Midbrain (tissue), 1 donor: ENCODE data around the gene USP1.

Experiments used
- DNase-seq: peaks from one replicate; lab custom pipeline; 2025; lab: John Stamatoyannopoulos, UW

The USP1 gene

DNA sequence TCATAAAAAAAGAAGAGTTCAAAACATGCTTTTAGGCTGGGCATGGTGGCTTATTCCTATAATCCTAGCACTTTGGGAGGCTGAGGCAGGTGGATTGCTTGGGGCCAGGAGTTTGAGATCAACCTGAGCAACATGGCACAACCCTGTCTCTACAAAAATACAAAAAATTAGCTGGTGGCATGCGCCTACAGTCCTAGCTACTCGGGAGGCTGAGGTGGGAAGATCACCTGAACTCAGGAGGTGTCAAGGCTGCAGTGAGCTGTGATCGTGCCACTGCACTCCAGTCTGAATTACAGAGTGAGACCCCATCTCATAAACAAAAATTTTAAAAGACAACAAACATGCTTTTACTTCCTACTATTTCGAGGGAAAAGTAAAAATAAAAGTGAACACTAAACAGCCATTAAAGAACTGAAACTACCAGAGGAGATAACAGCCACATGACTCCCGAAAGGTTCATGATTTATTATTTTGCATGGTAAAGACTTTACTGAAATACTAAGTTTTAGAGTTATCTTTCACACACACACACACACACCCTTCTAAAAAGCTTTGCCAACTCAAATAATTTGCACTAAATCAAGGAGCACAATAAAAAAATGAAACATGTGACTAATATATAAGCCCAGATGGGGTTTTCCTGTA, 48.1 kb downstream of the USP1 start:
- DNase-seq, result no peak

DNA sequence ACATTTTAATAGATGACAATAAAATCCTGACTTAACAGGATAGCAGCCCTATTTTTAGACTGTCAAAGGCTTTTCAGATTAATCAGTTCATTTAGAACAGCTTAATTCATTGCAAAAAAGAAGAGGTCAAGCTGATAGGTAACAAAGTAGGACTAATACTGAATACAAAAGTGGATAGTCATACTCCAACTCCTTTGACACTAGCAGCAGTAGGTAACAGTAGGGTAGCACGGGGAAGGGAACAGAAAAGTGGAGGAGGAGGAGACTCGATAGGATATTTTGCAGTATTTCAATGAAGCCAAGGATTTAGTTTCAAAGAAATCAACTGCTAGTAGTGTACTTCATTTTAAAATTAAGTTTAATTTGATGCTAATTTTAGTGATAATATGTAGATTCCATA, 51.1 kb downstream of the USP1 start:
- DNase-seq, result no peak

DNA sequence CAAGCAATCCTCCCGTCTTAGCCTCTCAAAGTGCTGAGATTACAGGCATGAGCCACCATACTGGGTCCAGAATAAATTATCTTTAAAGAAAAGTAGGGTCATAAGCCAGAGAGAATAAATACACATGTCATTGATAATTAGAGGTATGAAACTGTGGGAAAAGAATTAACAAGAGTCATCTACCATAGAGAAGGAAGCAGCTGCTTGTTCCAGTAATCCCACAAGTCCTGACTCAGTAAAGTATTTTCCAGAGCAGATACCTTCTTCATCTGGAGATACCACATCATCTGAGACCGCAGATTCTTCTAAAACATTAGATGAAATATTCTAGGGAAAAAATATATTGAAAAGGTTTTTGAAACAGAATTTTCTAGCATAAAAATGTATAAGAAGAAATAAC, 55.7 kb downstream of the USP1 start:
- no peak for DNase-seq

DNA sequence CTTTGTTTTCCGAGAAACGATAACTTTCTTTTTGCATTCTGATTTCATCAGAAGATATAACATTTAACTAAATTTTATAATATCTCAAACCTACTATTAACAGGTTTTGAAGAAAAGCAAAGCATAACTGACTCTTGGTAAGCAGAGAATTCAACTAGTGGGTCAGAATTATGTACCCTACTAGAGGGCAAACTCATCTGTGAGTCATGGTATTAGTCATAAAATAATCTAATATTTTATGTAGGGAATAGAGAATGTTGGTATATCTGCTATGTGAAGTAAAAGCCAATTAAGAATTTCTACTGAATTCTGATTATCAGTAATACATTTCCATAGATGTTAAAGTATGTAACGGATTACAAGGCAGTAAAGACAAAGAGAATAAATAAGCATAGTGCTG, 56.8 kb downstream of the USP1 start:
- no peak for DNase-seq

DNA sequence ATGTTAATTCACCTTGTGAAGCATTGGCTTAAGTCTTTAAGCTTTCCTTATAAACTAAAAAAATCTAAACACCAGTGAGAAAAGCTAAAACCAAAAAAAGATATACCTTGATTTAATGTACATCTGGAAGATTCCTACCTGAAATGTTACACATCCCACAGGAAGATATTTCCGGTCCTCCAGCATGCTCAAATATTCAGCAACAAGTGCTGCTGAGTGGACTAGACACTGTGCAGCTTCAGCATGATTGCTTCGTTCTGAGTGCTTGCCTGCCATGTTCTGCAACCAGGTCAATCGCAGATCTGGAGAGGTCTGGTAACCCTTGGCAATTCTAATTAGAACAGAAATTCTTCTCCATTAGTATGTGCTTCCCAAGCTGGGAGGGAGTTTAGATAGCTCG, 57.3 kb downstream of the USP1 start:
- no peak for DNase-seq

DNA sequence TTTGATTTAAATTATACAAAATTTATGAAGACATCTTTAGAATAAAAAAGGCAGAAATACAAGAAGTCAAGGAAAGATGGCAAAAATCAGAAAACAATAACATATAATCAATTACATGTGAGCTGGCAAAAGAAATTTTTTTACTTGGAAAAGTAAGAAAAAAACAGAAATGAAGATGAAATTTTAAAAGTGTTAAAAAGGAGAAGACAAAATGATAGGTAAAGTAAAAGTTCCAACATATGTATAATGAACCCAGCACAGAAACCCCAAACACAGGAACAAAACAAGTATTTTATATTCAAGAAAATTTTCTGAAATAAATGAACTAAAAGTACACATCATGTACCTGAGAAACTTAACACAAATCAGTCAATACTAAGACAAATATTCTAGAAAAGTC, 63.4 kb downstream of the USP1 start:
- DNase-seq, result no peak
